Lower leg skin (tissue), 3 donors: ENCODE data around the gene ANK3.

Experiments
- POLR2A ChIP-seq, 2 donors: fragments of 450-650 bp; IDR thresholded peaks; one replicate each; pipeline ENCODE4 v1.6.1; 2016 to 2017; ENCODE audit warnings: antibody characterized with exemption in 2 of 2, mild to moderate bottlenecking in 1 of 2, moderate library complexity in 1 of 2
- TF ChIP-seq, protein P1 (sequence below), 3 donors: fragments of 450-650 bp; IDR thresholded peaks; one replicate each; pipeline ENCODE4 v1.5.1; 2016; ENCODE audit warnings: antibody characterized with exemption in 3 of 3, mild to moderate bottlenecking in 3 of 3, moderate library complexity in 2 of 3

DNA sequence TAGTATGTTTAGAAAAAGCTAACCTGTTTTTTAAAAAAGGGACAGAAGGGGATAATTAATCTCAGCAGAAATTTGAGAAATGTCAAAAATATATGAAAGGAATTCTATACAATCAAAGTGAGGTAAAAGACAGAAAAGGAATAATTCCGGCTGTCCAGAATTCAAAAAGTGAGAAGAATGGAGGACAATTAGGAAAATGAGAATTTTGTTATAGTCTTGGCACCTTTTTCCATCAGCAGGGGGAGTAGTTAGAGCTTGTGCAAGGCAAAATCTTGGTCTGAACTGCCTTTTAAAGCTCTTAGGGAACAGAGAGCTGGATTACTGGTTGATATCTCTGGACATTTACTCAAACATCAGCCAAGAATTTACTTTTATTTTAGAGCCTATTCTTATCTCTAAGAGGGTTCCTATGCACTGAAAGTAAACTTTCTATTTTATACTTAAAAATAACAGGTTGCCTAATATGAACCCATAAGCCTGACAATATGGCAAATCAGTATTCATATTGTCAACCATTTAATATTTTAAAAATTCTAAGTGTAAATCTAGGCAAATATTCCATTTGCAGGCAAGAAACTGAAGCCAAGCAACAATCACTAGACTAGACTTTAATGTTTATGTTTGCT lies 185.6 kb downstream of the ANK3 start:
- no peak for TF ChIP-seq POLR2A (IDR thresholded peaks at IDR 0.05)
- TF ChIP-seq, protein P1, sequence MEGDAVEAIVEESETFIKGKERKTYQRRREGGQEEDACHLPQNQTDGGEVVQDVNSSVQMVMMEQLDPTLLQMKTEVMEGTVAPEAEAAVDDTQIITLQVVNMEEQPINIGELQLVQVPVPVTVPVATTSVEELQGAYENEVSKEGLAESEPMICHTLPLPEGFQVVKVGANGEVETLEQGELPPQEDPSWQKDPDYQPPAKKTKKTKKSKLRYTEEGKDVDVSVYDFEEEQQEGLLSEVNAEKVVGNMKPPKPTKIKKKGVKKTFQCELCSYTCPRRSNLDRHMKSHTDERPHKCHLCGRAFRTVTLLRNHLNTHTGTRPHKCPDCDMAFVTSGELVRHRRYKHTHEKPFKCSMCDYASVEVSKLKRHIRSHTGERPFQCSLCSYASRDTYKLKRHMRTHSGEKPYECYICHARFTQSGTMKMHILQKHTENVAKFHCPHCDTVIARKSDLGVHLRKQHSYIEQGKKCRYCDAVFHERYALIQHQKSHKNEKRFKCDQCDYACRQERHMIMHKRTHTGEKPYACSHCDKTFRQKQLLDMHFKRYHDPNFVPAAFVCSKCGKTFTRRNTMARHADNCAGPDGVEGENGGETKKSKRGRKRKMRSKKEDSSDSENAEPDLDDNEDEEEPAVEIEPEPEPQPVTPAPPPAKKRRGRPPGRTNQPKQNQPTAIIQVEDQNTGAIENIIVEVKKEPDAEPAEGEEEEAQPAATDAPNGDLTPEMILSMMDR (IDR thresholded peaks at IDR 0.05) = no peak
